ENCODE measurements around the gene C2orf80. TPM values are rescaled to one million over a fixed set of nuclear protein-coding genes. Genes with fewer than 3 reads are reported as not detected.

The C2orf80 gene
- total RNA-seq = not detected in 2 replicates
- not detected for total RNA-seq (2013)
- not detected in 2 replicates for polyA plus RNA-seq
- not detected in 2 replicates for polyA minus RNA-seq

DNA sequence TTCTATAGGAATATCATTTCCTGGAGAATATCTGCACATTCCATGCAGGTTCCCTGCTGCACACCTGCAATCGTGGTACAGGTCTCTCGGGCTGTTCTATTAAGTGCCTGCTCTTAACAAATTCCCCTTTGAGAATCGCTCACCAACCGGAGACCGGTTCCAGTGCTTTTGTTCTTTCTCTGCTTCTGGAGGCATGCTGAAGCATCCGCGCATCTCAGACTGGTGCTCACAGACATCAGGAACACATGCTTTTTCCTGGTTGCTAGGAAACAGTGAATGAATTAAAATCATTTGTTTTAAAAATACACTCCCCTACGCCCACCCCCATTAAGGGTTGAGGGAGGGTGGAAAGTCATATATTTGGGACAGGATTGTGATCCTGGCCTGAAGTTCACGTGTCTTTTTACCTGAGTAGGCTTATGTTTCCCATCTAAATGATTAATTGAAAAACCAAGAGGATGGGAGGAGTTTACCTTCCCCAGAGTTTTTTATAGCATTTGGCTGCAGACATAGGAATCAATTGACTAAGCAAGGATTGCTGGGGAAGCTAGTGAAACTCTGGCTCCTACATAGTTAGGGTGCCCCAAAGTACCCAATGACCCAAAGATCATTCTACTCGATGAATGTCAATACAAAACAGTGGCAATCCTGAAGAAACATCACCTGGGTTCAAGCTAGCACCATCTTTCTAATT, at the start of gene C2orf80:
TSS of gene C2orf80 (minus strand) at position 221 of the 694 bp plus-strand sequence. CDS start 3,044 bp downstream, outside the sequence.
- Histone ChIP-seq H3K27me3 (replicated peaks in 1 of 4; ENCODE audit: control extremely low read depth in 1 of 4, control insufficient read depth in 3 of 4, insufficient read depth in 4 of 4, low read length in 3 of 4) (no peaks in the 10 kb centered on the region), H3K9ac (ENCODE audit: low read length) (no peak within 1 kb of the TSS), H3K4me3 (ENCODE audit: control extremely low read depth in 1 of 5, extremely low read depth in 1 of 5, insufficient read depth in 1 of 5, low read depth in 2 of 5, low read length in 4 of 5) (no peak within 1 kb of the TSS), H3K4me2 (replicated peaks; ENCODE audit: low read depth, low read length, poor library complexity, severe bottlenecking) (no peak within 1 kb of the TSS), H3K4me1 (ENCODE audit: control insufficient read depth in 2 of 2, insufficient read depth in 2 of 2, low read length in 2 of 2) (no peaks in the 10 kb centered on the region), H4K20me1 (ENCODE audit: control insufficient read depth, insufficient read depth, low read length, poor library complexity, severe bottlenecking) (no peaks in the 10 kb centered on the region), H3K79me2 (ENCODE audit: control insufficient read depth, insufficient read depth, low read length) (no peaks in the 10 kb centered on the region), H3K36me3 (replicated peaks in 1 of 2; ENCODE audit: control extremely low read depth in 1 of 2, control insufficient read depth in 1 of 2, extremely low read depth in 1 of 2, insufficient read depth in 2 of 2, low read length in 1 of 2) (no peaks in the 10 kb centered on the region), H3K27ac (ENCODE audit: low read length in 2 of 2) (no peak within 1 kb of the TSS), H3K9me3 (ENCODE audit: control extremely low read depth in 1 of 3, control insufficient read depth in 2 of 3, insufficient read depth in 1 of 3, low read length in 2 of 3) (no peaks in the 10 kb centered on the region), H2AFZ (ENCODE audit: insufficient read depth, low read depth, low read length, poor library complexity, severe bottlenecking) (no peak within 1 kb of the TSS)
- intact Hi-C loops (cut with micrococcal nuclease) = no loop called here
- Mint-ChIP-seq H3K27me3 (peaks cover 9% of the 10 kb centered on the region), H3K27ac (no peak within 1 kb of the TSS), H3K4me3 (no peak within 1 kb of the TSS), H3K9me3 (ENCODE audit: insufficient read depth) (no peaks in the 10 kb centered on the region), H3K4me1 (no peaks in the 10 kb centered on the region)
- TF ChIP-seq EZH2 (IDR thresholded peaks at IDR 0.05; ENCODE audit: borderline replicate concordance, insufficient read depth, low read depth, low read length, poor library complexity, severe bottlenecking) = no peak
- TF ChIP-seq, protein P1, sequence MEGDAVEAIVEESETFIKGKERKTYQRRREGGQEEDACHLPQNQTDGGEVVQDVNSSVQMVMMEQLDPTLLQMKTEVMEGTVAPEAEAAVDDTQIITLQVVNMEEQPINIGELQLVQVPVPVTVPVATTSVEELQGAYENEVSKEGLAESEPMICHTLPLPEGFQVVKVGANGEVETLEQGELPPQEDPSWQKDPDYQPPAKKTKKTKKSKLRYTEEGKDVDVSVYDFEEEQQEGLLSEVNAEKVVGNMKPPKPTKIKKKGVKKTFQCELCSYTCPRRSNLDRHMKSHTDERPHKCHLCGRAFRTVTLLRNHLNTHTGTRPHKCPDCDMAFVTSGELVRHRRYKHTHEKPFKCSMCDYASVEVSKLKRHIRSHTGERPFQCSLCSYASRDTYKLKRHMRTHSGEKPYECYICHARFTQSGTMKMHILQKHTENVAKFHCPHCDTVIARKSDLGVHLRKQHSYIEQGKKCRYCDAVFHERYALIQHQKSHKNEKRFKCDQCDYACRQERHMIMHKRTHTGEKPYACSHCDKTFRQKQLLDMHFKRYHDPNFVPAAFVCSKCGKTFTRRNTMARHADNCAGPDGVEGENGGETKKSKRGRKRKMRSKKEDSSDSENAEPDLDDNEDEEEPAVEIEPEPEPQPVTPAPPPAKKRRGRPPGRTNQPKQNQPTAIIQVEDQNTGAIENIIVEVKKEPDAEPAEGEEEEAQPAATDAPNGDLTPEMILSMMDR (IDR thresholded peaks at IDR 0.05) = no peak
- CTCF ChIA-PET = interaction anchor here (0.6 to 2.3 kb wide), 2 partner anchors 14 to 63 kb away, joined by 3 to 12 read pairs; no protein-coding TSS in a partner anchor
- WGBS (ENCODE audit: insufficient coverage) = 100% methylated on average over 7 of the region's 10 CpGs
- POLR2A ChIA-PET = no interaction called here
- no peak for ATAC-seq (ENCODE audit: low read depth)
- no peak for DNase-seq

DNA sequence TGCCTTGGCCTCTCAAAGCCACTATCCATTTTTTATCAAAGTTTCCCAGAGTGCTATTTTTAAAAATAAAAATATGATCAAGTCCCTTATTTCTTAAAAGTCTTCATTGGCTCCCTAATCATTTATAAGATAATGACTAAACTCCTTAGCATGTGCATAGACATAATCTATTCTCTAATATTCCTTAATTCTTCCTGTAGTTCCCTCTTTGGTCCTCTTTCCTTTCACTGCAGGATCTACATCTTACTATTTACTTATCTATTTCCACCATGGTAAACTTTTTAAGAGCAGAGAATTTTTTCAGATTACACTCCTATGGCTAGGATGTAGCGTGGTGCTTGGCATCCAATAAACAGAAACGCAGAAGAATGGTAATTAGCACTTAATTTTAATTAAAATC, 46.0 kb upstream of the C2orf80 start:
- DNase-seq = no peak
- Histone ChIP-seq H3K4me1 (ENCODE audit: control insufficient read depth in 2 of 2, insufficient read depth in 2 of 2, low read length in 2 of 2) (no peaks in the 10 kb centered on the region), H3K27me3 (replicated peaks in 1 of 4; ENCODE audit: control extremely low read depth in 1 of 4, control insufficient read depth in 3 of 4, insufficient read depth in 4 of 4, low read length in 3 of 4) (no peaks in the 10 kb centered on the region), H3K4me2 (replicated peaks; ENCODE audit: low read depth, low read length, poor library complexity, severe bottlenecking) (no peak overlapping the region), H4K20me1 (ENCODE audit: control insufficient read depth, insufficient read depth, low read length, poor library complexity, severe bottlenecking) (no peaks in the 10 kb centered on the region), H3K27ac (ENCODE audit: low read length in 2 of 2) (no peak overlapping the region), H3K79me2 (ENCODE audit: control insufficient read depth, insufficient read depth, low read length) (no peaks in the 10 kb centered on the region), H3K4me3 (ENCODE audit: control extremely low read depth in 1 of 5, extremely low read depth in 1 of 5, insufficient read depth in 1 of 5, low read depth in 2 of 5, low read length in 4 of 5) (no peak overlapping the region), H2AFZ (ENCODE audit: insufficient read depth, low read depth, low read length, poor library complexity, severe bottlenecking) (no peak overlapping the region), H3K9ac (ENCODE audit: low read length) (no peak overlapping the region), H3K36me3 (replicated peaks in 1 of 2; ENCODE audit: control extremely low read depth in 1 of 2, control insufficient read depth in 1 of 2, extremely low read depth in 1 of 2, insufficient read depth in 2 of 2, low read length in 1 of 2) (peaks cover 9 to 39% of the 10 kb centered on the region in 2 experiments), H3K9me3 (ENCODE audit: control extremely low read depth in 1 of 3, control insufficient read depth in 2 of 3, insufficient read depth in 1 of 3, low read length in 2 of 3) (peaks cover 0 to 9% (median 7%) of the 10 kb centered on the region in 3 donors)
- WGBS (ENCODE audit: insufficient coverage) = no CpG with 5 or more reads among the region's 2 CpGs
- intact Hi-C loops (cut with micrococcal nuclease) = no loop called here
- H3K27me3 Mint-ChIP-seq = no peaks in the 10 kb centered on the region
- H3K4me3 Mint-ChIP-seq = no peak overlapping the region
- no peak overlapping the region for H3K27ac Mint-ChIP-seq
- TF ChIP-seq, protein P1 (IDR thresholded peaks at IDR 0.05) = no peak
- no peak for TF ChIP-seq EZH2 (IDR thresholded peaks at IDR 0.05; ENCODE audit: borderline replicate concordance, insufficient read depth, low read depth, low read length, poor library complexity, severe bottlenecking)
- no peaks in the 10 kb centered on the region for H3K4me1 Mint-ChIP-seq
- ChIA-PET POLR2A (no interaction called here), CTCF (no interaction called here)
- peaks cover 10% of the 10 kb centered on the region for H3K9me3 Mint-ChIP-seq (ENCODE audit: insufficient read depth)
- no peak for ATAC-seq (ENCODE audit: low read depth)

All from B cell (primary cell).